NCI-H1694 treated with DMSO at 0.1 percent for 48 hours (cell line): ENCODE data around the gene SETD1A.

ENCODE experiments used
- DNase-seq: peaks from one replicate; lab custom pipeline; 2025; lab: John Stamatoyannopoulos, UW

Gene SETD1A

DNA sequence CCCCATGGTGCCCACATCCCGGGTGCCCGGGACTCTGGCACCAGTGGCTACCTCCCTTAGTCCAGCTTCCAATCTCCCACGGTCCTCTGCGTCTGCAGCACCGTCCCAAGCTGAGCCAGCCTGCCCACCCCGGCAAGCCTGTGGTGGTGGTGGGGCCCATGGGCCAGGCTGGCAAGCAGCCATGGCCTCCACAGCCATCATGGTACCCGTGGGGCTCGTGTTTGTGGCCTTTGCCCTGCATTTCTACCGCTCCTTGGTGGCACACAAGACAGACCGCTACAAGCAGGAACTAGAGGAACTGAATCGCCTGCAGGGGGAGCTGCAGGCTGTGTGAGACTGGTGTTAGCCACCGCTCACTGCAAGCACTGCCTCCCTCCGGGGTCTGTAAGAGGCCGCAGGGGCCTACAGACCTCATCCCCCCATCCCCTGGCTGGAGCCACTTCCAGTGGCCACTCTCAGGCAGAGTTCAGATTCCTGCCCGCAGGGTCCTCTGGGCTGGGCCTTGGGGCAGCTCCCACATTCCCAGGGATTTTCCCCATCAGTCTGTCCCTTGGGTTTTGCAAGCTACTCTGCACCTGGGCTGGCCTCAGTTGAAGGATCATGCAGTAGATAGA lies 3.9 kb upstream of the SETD1A start:
- DNase-seq: peak; percentile 80

DNA sequence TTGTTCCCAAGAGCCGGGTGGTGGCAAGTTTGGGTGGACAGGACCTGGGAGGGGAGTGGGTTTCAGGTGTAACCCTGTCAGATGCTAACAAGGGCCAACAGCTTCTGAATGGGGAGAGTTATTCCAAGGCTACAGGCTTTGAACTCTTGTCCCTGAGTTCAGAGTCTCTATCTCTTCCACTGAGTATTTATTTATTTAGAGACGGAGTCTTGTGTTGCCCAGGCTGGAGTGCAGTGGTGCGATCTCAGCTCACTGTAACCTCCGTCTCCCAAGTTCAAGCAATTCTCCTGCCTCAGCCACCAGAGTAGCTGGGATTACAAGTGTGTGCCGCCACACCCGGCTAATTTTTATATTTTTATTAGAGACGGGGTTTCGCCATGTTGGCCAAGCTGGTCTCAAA lies 2.6 kb upstream of the SETD1A start:
- DNase-seq: no peak

DNA sequence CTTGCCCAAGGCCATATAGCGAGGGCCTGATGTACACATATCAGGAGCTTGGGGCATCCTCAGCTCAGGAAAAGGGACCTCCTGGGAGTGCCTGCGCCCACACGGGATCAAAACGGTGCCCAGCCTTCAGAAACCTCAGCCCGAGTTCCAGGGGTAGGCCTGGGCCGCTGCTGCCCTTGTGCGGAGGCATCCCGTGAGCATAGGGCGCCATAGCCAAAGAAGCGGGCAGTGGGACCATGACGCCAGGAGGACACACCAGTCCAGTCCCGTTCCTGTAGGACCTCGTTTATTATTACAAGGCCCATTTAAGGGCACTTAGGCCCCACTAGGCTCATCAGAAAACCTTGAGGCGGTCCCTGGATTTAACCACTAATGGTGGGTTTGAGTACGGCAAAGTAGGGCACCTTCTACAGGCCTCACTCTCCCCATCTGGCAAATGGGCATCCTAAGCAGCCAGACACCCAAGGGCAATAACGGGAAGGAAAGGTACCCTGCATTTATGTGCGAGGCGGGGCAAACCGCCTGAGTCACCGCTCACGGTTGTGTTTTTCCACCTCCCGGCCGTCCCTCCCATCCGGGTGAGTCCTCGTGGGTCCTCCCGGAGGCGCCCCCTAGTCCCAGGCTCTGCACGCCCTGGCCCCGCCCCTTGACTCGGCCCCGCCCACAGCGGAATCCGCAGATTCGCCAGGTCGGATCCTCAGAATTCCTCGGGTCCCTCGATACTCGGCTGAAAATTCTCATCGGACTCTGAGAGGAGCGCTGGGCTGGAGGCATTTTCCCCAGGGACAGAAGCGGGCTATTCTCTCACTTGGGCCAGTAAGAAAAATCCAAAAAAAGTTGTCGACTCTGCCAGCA lies 726 bp upstream of the SETD1A start:
- peak; percentile 44 for DNase-seq

DNA sequence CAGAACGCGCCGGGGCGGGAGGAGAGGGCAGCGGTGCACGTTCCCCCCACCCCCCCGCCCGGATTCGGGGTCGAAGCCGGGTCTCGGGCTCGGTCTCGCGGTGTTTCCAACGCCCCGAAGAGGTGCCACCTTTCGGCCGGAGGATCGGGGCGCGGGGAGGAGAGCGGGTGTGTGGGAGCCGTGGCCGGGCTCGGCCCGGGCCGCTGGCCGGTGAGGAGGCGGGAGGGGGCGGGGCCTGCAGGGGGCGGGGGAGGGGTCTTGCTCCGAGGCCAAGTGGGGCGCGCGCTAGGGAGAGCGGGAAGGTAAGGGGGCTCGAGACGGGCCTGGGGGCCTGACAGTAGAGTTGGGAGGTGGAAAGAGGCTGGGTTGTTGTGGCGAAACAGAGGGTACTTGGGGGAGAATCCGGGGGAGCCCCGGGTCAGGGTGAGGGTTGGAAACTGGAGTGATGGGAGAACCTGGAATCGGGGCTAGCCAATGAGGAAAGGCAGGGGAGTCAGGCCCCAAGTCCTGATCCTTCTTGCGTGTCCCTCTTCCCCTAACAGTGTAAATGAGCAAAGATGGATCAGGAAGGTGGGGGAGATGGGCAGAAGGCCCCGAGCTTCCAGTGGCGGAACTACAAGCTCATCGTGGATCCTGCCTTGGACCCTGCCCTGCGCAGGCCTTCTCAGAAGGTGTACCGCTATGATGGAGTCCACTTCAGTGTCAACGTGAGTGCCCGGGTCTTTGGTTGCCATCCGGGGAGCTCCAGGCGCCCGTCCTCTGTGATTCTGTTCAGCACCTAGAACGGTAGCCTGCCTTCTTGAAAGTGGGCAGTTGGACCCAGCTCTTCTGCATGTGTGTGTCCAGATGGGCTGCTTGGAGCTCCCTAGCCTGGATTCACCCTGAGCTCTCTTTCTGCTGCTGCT lies 873 bp downstream of the SETD1A start:
- DNase-seq: no peak

DNA sequence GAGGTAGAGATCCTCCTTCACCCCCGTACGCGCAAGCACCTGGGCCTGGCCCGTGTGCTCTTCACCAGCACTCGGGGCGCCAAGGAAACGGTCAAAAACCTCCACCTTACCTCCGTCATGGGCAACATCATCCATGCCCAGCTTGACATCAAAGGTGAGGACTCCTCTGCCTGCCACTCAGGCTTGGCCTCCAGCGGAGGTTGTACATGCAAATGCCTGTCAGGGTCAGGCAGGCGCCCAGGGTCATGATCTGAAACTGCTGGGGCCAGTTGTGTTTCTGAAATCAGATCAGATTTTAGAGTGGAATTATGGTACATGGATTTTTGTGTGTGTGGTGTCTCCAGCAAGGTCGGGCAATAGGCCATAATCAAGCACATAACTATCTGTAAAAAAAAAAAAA lies 3.8 kb downstream of the SETD1A start:
- no peak for DNase-seq

DNA sequence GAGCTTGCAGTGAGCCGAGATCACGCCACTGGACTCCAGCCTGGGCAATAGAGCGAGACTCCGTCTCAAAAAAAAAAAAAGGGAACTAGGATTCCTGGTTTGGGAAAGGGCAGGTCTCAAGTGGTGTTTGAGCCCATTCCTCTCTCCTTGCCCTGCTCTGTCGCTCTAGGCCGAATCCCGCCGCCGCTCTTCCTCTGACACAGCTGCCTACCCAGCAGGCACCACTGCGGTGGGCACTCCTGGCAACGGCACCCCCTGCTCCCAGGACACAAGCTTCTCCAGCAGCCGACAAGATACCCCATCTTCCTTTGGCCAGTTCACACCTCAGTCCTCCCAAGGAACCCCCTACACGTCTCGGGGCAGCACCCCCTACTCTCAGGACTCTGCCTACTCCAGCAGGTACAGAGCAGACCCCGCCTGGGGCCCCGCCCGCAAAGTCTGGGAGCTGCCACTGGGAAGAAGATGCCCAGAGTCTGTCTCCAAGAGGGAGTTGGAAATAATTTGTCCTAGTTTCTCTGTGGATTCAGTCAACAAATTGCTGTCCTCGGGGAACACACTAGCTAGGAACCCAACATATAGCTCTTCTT lies 6.5 kb downstream of the SETD1A start:
- no peak for DNase-seq

DNA sequence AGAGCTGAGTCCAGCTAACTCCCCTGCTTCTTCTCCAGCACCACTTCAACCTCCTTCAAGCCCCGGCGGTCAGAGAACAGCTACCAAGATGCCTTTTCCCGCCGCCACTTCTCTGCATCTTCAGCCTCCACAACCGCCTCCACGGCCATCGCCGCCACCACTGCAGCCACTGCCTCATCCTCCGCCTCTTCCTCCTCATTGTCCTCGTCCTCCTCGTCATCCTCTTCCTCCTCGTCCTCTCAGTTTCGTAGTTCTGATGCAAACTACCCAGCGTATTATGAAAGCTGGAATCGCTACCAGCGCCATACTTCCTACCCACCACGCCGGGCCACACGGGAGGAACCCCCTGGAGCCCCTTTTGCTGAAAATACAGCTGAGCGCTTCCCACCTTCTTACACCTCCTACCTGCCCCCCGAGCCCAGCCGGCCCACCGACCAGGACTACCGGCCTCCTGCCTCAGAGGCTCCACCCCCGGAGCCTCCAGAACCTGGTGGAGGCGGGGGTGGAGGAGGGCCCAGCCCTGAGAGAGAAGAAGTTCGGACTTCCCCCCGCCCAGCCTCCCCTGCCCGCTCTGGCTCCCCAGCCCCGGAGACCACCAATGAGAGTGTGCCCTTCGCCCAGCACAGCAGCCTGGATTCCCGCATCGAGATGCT lies 7.1 kb downstream of the SETD1A start:
- DNase-seq: no peak

DNA sequence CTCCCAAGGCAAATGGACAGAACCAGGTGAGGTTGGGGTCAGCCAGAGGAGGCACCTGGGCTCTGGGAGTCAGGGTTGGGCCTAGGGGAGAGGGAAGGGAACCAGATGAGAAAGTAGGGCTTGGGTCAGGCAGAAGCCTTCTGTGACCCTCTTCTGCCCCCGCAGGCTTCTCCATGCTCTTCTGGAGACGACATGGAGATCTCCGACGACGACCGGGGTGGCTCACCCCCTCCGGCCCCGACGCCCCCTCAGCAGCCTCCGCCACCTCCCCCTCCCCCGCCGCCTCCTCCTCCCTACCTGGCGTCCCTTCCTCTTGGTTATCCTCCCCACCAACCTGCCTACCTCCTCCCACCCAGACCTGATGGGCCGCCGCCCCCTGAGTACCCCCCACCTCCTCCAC lies 7.9 kb downstream of the SETD1A start:
- no peak for DNase-seq

DNA sequence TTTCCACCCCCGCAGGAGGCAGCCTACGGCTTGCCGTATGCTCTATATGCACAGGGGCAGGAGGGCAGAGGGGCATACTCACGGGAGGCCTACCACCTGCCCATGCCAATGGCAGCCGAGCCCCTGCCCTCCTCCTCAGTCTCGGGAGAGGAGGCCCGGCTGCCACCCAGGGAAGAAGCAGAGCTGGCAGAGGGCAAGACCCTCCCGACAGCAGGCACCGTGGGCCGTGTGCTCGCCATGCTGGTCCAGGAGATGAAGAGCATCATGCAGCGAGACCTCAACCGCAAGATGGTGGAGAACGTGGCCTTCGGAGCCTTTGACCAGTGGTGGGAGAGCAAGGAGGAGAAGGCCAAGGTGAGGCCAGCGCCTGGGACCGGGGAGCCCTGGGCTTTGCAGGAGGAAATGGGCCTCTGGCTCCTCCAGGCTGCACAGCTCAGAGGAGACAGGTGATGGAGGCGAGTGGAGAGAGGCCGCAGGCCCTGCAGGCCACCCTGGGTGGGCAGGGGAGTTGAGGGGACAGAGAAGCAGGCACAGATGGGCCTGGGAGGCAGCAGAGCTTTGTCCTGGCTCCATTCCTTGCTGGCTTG lies 8.6 kb downstream of the SETD1A start:
- DNase-seq: no peak

DNA sequence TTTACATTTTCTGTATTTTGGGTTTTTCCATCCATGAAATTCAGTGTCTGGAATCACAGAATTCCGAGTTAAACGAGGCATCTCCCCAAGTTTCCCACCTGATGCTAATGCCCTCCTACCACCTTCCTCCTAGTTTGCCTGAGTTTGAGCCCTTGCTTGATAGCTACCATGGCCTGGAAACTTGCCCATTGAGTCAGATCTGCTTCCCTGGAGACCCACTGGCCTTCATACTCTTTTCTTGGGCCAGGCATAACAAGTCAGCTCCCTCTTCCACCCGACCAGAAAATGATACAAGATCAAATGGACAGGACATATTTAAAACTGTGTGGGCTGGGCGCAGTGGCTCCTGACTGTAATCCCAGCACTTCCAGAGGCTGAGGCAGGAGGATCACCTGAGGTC lies 10.2 kb downstream of the SETD1A start:
- no peak for DNase-seq

DNA sequence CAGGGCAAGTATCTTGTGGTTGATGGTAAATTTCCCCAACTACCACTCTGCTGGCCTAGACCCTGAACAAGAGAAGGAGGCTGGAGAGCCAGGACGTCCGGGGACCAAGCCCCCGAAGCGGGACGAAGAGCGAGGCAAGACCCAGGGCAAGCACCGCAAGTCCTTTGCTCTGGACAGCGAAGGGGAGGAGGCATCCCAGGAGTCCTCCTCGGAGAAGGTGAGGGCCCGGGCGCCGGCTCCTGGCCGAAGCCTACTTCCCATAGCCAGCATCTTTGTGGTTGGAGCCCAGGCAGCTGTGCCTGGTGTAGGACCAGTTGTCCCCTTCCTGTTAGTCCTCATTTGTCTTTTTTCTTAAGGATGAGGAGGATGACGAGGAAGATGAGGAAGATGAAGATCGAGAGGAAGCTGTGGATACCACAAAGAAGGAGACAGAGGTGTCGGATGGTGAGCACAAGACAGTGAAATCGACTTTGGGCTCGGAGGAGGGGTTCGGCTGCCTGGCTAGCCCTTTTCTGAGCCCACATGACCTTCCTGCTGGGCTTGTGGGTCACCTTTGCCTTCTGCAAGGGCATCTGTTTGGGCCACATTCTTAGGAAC lies 11.8 kb downstream of the SETD1A start:
- DNase-seq: no peak

DNA sequence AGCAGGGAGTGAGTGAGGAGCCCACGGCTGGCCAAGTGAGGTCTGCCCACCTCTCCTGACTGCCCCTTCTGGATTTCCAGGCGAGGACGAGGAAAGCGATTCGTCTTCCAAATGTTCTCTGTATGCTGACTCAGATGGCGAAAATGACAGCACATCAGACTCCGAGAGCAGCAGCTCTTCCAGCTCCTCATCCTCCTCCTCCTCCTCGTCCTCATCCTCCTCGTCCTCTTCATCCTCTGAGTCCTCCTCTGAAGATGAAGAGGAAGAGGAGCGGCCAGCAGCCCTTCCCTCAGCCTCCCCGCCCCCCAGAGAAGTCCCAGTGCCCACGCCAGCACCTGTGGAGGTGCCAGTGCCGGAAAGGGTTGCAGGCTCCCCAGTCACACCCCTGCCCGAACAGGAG lies 13.7 kb downstream of the SETD1A start:
- DNase-seq: no peak

DNA sequence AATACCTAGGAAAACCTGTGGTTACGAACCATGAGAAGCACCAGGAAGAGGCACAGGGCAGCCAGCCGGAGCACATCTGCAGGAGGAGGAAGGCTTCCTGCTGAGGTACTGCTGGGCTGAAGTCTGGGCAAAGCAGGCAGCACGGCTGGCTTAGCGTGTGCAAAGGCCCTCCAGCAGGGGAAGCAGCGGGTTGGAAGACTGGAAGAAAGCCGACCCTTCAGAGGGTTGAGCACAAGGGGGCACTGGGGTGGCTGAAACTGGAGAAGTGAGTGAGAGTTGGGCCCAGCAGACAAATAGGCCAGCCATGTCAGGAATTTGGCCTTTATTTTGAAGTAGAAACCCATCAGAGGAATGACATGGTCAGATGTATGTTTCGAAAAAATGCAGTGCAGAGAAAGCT lies 15.3 kb downstream of the SETD1A start:
- DNase-seq: no peak

DNA sequence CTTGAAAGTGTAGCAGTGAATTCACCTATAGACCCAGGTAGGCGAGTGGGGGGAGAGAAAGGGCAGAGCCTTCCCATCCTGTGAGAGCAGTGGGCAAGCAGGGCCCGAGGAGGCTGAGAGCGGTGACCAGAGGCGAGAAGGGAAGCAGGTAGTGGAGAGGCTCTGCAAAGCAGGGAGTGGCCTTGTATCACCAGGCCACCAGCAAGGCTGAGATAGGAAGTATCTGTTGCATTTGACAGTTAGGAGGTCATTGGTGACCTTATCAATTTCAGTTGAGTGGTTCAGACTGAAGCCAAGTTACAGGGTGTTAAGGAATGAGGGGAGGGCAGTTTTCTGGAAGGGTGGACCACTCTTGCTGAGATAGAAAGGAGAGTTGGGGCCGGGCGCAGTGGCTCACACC lies 16.8 kb downstream of the SETD1A start:
- no peak for DNase-seq

DNA sequence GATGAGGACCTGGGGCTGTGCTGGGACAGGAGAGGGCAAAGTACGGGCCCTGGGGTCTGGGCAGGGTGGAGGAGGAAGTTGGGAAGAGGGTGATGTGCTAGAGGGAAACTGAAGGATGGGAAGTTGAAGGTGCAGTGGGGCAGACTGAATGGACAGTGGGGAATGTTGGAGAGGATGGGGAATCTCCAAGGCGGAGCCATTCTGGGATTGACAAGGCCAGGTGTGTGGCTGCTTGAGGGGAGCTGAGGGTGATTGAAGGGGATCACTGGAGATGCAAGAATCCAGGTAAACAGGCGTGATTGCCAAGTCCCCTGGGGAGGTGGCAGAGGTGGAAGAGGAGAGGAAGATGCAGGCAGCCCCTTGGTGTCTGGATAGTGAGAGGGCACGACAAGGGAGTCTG lies 18.9 kb downstream of the SETD1A start:
- no peak for DNase-seq

DNA sequence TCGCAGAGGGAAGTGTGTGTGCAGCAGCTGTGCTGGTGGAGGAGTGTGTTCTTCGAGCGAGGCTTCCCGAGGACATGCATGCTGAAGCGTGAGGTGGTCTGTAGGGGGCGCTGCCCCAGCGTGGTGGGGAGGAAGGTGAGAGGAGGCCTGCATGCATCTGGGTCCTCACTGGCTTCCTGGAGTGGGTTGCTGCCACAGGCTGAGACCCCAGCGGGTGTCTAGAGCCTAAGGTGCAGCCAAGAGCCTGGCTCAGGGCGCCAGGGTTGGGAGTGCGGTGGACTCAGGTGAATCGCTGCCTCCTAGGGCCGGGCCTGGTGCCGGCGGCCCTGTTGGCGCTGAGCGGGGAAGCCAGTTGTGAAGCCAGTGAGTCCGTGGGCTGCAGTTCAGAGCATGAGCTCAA lies 19.9 kb downstream of the SETD1A start:
- peak; percentile 4 for DNase-seq

DNA sequence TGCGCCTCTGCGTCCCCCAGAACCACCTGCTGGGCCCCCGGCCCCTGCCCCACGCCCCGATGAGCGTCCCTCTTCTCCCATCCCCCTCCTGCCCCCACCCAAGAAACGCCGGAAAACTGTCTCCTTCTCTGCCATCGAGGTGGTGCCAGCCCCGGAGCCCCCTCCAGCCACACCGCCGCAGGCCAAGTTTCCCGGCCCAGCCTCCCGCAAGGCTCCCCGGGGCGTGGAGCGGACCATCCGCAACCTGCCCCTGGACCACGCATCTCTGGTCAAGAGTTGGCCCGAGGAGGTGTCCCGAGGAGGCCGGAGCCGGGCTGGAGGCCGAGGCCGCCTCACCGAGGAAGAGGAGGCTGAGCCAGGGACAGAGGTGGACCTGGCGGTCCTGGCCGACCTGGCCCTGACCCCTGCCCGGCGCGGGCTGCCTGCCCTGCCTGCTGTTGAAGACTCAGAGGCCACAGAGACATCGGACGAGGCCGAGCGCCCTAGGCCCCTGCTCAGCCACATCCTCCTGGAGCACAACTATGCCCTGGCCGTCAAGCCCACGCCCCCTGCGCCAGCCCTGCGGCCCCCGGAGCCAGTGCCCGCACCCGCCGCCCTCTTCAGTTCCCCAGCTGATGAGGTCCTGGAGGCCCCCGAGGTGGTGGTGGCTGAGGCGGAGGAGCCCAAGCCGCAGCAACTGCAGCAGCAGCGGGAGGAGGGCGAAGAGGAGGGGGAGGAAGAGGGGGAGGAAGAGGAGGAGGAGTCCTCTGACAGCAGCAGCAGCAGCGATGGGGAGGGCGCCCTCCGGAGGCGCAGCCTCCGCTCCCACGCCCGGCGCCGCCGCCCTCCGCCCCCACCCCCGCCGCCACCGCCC lies 21.8 kb downstream of the SETD1A start:
- no peak for DNase-seq

DNA sequence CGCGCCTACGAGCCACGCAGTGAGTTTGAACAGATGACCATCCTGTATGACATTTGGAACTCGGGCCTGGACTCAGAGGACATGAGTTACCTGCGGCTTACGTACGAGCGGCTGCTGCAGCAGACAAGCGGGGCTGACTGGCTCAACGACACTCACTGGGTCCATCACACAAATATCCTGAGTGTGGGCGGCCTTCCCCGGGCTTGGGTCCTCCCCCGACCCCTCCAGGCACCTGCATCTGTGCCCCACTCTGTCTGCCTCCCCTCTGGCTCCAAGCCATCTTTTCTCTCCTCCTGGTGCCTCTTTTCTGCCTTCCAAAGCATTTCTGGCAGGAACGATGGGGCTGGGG lies 22.4 kb downstream of the SETD1A start:
- no peak for DNase-seq

DNA sequence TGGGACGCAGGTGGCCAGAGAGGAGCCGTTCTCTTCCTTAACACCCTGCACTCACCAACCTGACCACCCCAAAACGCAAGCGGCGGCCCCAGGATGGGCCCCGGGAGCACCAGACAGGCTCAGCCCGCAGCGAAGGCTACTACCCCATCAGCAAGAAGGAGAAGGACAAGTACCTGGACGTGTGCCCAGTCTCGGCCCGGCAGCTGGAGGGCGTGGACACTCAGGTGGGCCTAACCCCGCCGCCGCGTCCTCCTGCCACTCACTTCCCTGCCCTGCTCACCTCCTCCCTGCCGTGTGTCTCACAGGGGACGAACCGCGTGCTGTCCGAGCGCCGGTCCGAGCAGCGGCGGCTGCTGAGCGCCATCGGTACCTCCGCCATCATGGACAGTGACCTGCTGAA lies 22.9 kb downstream of the SETD1A start:
- no peak for DNase-seq

DNA sequence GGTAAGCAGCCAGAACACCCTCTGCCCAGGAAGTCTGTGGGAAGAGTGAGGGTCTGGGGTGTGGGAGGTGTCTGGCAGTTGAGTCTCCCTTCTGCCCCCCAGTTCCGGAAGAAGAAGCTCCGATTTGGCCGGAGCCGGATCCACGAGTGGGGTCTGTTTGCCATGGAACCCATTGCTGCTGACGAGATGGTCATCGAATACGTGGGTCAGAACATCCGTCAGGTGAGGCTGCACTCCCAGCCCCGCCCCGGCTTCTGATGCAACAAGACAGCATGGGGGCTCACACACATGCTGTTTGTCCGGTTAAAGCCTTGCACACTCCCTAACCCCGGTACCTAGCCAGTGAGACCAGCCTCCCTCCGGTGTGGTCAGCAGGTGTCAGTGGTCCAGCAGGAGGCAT lies 23.4 kb downstream of the SETD1A start:
- DNase-seq: no peak
